Measurements from ENCODE around the gene SRCAP.
"Not testable (repeated sequence)": the region's sequence is repeated elsewhere in the genome, so short reads cannot be mapped to it uniquely, and the experiment has no call there.

The SRCAP gene

DNA sequence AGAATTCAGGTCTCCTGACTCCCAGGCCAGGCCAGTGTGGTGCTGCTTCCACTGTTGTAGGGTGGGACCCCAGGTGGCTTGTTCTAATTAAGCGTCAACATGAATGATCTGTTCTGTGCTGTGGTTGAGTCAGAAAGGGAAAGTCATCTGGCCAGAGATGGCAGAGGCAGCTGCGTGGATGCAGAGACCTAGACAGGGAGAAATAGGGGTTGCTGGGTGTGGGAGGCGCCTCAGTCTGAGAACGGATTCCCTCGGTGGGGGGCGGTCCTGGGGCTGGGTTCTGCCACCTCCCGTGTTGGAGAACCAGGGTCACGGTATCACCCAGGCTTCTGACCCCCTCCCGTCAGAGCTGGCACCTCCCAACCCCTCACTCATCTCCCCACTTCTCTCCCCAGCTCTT lies 35.2 kb upstream of the SRCAP start:
- no peak for FAIRE-seq

DNA sequence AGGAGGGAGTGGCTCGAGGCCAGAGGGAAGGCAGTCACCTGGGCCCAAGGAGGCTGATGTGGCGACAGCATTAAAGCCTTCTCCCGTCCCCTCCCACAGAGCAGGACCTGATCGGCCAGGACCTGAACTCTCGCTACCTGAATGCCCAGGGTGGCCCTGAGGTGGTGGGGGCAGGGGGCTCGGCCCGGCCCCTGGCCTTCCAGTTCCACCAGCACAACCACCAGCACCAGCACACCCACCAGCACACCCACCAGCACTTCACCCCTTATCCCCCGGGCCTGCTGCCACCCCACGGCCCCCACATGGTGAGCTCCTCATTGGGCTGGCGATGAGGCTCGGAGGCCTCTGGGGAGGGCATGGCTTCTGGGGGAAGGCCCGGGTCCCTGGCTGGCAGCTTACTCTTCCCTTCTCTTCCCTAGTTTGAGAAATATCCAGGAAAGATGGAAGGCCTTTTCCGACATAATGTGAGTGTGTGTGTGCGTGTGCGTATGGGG lies 34.3 kb upstream of the SRCAP start:
- DNase-seq (ENCODE audit: low spot score) (no peak), FAIRE-seq (no peak)

More for the DNA sequence above, 35.2 kb upstream of the SRCAP start:
- DNase-seq (ENCODE audit: low spot score), result no peak

DNA sequence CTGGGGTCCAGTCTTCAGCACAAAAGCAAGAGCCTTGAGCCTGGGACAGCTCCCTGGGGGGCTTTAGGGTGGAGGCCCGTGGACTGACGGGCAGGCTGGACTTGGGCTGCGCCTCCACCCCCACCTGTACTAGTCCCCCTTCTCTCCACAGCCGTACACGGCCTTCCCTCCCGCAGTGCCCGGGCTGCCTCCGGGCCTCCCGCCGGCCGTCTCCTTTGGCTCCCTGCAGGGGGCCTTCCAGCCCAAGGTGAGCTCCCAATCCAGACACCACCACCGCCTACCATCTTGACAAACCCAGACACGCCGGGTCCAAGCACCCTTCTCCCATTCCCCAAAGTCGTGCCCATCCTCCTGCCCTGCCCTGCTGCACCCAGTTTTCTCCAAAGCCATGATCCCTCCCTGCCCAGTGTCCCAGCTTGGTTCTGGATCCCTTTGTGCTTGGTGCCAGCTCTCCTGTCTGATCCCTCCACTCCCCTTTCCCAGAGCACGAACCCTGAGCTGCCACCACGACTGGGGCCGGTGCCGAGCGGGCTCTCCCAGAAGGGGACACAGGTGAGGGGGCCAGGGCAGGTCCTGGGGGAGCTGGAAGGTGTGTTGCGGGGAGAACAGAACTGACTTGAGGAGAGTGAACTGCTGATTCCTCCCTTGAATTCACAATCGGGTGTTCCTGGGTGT lies 33.7 kb upstream of the SRCAP start:
- no peak for DNase-seq (ENCODE audit: low spot score)
- FAIRE-seq, result no peak

DNA sequence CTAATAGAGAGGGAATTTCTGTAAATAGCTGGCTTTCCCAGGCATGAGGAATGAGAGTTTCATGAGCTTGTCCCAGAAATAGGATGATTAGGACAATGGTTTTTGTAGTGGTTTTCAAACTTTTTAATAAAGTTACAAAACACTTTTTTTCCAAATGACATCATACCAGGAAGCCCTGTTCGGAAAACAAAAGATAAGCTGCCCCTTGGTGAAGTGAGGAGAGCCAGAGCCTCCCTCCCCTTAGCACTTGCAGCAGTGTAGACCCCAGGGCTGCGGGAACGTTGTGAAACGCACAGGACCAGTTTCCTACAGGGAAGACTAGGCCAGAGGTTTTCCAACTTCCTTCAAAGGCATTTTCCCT lies 33.2 kb upstream of the SRCAP start:
- DNase-seq (ENCODE audit: low spot score), result no peak
- no peak for FAIRE-seq

DNA sequence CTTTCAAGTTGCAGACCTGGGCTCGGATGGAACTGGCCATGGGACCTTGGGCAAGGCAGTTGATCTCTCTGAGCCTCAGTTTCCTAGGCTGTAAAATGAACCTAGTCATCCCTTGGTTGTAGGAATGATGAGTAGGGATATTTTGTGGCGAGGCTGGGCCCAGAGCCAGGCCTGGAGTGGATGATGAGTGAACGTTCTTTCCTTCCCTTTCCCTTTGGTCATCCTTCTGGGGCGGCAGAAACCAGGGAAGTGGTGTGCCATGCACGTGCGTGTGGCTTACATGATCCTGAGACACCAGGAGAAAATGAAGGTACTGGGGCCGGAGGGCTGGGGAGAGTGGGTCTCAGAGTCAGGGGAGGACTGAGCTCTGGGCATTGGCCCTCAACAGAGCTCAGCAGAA lies 32.3 kb upstream of the SRCAP start:
- DNase-seq (ENCODE audit: low spot score), result no peak
- no peak for FAIRE-seq

DNA sequence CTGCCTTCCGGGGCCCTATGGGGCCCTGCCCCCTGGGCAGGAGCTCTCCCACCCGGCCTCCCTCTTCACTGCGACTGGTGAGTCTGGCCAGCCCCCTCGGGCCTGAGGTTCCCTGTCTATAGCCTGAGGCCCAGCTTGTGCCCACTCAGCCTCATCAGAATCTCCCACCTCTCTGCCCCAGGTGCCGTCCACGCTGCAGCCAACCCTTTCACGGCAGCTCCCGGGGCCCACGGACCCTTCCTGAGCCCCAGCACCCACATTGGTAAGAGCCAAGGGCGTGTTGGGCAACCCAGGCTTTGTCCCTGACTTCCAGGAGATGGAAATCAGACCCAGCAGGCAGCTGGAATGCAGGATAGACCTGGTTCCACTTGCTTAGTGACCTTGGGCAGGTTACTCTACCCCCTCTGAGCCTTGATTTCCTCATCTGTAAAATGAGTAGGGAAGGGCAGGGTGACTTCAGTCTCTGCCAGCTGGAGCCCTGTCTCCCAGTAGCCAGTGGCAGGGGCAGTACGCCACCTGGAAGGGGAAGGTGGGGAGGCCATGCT lies 31.5 kb upstream of the SRCAP start:
- DNase-seq (ENCODE audit: low spot score) (no peak), FAIRE-seq (no peak)

DNA sequence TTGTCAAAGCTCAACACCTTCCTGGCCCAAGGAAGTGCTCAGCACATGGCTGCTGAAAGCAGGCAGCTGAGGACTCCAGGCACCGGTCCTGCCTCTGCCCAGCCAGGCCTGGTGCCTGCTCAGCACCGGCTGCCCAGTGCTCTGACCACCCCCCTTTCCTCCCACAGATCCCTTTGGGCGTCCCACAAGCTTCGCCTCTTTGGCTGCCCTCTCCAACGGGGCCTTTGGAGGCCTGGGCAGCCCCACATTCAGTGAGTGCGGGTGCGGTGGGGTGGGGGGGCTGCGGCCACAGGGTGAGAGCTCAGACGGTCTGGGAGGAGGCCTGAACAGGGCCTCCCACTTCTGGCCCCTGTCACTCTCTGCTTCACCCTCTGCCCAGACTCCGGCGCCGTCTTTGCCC lies 30.6 kb upstream of the SRCAP start:
- no peak for DNase-seq (ENCODE audit: low spot score)
- no peak for FAIRE-seq

DNA sequence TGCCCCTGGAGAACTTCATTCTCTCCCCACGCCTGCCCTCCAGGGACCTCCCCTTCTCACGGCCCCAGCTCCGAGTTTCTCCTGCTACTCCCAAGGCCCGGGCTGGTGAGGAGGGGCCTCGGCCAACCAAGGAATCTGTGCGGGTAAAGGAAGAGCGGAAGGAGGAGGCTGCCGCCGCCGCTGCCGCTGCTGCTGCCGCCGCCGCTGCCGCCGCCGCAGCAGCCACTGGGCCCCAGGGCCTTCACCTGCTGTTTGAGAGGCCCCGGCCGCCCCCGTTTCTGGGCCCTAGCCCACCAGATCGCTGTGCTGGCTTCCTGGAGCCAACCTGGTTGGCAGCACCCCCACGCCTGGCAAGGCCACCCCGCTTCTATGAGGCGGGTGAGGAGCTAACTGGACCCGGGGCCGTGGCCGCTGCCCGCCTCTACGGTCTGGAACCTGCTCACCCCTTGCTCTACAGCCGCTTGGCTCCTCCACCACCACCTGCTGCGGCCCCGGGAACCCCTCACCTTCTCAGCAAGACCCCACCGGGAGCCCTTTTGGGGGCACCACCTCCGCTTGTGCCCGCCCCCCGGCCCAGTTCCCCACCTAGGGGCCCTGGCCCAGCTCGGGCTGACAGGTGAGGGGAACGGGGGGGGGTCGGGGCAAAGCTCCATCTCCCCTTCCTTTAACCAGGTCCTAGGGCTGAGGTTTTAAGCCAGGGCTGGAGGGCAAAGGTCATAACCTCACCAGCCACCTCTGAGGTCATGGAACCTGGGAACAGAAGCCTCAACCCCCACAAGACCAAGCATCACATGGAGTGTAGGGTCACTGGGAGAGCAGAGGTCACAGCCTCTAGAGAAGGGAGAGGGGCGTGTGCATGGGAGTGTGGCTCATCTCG lies 29.7 kb upstream of the SRCAP start:
- no peak for FAIRE-seq
- no peak for DNase-seq (ENCODE audit: low spot score)

DNA sequence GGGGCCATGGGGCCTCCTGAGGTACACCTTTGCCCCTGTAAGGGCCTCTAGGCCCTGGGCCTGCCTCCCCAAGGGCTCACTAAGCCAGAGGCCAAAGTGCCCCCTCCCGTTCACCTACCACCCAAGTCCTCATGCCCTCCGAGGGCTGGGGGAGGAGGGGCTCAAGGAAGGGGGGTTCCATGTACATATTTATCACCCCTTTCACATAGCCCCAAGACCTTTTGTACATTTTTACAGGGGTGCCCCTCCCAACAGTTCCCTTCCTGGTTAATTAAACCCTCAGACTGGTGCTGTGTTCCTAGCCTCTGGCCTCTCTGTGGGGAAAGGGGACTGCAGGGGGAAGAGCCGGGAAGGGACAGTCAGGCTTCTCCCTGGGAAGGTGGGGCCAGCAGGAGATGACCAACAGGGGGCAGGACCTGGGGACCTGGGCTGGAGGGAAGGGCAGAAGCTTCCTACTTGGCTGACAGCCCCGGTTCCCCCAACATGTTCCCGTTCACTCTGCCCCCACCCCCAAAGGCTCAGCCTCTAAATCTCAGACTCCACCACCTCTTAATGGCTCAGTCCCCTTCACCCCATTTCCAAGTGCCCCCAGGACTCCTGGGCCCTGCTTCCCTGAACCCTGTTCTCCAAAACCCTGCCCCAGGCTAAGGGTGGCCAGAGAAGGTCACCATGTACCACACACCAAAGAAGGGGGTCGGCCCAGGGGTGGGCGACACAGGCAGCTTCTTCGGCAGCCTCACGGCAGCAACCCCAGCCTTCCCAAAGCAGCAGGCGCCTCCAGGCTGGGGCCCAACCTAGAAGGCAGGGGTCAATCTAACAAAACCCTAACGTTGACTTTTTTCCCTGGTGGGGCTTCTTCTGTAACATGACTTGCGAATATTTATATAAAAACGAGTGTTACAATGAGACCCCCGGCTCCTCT lies 28.8 kb upstream of the SRCAP start:
- FAIRE-seq (no peak), DNase-seq (ENCODE audit: low spot score) (no peak)

DNA sequence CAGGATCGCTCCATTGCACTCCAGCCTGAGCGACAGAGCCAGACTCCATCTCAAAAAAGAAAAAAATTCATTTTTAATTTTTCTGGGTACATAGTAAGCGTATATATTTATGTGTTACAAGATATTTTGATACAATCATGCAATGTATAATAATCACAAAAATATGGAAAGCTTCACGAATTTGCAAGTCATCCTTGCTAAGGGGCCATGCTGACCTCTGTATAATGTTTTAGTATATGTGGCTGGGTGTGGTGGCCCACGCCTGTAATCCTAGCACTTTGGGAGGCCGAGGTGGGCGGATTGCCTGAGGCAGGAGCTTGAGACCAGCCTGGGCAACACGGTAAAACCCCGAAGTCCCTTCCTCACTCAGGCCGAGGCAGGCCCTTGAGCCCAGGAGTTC lies 23.8 kb upstream of the SRCAP start:
- no peak for FAIRE-seq
- no peak for DNase-seq (ENCODE audit: low spot score)

DNA sequence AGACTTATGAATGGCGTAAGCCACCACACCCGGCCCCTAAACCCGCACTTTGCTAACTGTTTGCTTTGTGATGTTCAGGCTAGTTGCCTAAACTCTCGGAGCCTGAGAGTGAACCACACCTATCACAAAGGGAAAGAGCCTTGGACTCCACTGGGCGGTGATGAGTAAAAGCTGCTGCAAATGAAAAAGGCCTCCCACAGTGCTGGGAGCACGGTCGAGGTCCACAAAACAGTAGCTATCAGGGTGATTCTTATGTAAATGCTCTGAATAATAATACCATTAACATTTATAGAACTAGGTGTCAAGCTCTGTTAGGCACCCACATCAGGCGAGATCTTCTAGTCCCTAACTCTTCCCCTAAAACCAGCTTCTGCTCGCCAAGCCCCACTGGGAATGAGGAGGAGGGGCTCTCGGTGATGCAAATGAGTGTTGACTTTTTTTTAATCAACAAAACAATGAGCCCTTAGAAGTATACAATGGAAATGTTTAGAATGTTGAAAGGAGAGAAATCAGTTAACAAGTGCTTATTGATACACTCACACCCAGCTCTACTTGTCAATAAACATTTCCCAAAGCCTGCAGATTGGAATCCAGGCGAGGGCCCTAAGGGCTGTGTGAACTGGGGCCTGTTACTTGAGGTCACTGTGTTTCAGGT lies 20.9 kb upstream of the SRCAP start:
- FAIRE-seq (no peak), DNase-seq (ENCODE audit: low spot score) (no peak)

DNA sequence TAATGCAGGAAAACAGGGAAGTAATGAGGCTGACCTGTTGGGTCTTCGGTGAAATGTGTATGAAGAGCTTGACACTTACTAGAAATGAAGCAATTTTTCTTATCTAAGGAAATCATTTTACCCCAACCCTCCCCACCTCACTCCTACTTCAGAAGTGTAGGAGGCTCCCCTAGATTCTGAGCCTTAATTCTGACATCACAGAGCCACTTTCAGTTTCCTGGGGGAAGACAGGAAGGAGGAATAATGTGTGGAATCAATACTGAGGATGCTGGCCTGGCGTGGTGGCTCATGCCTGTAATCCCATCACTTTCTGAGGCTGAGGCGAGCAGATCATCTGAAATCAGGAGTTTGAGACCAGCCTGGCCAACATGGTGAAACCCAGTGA lies 20.4 kb upstream of the SRCAP start:
- DNase-seq (ENCODE audit: low spot score), result no peak
- FAIRE-seq, result no peak

DNA sequence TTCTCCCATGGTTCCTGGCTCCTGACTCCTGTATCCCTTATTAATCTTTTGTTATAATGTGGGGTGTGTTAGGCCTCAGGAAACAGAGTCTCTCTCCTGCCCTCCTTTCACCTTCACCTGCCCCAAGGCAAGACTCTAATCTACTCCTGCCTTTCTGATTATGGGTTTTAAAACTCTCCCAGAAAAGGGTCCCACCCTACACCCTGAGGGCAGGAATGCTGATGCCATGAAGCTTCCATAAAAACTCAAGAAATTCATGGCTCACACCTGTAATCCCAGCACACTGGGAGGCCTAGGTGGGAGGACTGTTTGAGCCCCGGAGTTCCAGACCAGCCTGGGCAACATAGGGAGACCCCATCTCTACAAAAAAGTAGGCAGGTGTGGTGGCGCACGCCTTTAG lies 18.6 kb upstream of the SRCAP start:
- FAIRE-seq (no peak), DNase-seq (ENCODE audit: low spot score) (no peak)

DNA sequence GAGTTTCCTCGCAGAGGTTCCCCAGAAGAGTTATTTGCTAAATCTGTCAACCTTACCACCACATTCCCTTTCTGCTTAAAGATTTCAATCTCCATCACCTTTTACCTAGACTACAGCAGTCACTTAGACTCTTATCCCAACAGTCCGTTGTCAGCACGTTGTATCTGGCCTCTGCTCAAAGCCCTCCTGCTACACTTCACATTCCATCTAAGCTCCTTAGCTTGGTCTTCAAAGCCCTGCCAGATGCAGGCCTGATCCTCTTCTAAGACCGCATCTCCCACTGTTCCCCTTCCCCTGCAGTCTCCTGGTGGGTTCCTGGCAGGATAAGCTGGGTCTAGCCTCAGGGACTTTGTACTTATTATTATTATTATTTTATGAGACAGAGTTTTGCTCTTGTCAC lies 10.3 kb upstream of the SRCAP start:
- DNase-seq (ENCODE audit: low spot score) (no peak), FAIRE-seq (no peak)

DNA sequence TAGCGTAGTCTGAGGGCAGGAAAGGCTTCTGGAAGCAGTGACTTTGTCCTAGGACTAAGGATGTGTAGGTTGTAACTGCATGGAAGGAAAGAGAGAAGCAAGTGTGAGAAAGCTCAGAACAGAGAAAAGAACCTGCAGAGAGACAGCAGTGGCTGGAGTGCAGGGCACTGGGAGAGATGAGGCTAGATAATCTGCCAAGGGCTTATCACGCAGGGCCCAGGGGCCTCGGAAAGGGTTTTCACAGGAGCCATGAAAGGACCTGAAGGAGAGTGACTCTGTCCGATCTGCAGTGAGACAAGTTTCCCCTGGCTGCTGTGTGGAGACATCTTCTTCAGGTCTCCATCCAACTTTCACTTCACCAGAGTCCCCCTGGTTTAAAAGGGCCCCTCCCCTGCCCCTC lies 7.1 kb upstream of the SRCAP start:
- DNase-seq (ENCODE audit: low spot score) (no peak), FAIRE-seq (no peak)

DNA sequence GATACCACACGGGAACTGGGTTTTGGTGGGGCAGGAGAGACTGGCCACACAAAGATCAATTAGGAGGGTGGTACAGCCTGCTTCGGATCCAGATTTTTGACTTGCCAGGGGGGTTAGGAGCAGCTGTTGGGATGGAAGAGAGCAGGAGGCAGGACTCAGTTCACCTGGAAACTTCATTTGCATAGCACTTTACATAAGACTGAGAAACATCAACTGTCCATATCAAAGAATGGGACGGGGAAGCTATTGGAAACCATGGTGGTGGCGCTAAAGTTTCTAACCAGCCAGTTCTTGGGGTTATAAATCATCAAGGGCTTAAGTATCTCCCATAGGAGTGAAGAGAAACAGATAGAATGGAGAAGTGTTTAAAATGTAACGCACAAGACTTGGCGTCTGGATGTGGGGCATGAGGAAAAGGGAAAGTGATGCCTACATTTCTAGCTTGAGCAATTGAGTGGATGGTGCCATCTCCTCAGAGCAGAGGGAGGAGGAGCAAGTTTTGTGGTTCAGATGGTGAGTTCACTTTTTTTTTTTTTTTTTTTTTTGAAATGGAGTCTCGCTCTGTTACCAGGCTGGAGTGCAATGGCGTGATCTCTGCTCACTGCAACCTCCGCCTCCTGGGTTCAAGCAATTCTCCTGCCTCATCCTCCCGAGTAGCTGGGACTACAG lies 6.4 kb upstream of the SRCAP start:
- no peak for DNase-seq (ENCODE audit: low spot score)
- no peak for FAIRE-seq

DNA sequence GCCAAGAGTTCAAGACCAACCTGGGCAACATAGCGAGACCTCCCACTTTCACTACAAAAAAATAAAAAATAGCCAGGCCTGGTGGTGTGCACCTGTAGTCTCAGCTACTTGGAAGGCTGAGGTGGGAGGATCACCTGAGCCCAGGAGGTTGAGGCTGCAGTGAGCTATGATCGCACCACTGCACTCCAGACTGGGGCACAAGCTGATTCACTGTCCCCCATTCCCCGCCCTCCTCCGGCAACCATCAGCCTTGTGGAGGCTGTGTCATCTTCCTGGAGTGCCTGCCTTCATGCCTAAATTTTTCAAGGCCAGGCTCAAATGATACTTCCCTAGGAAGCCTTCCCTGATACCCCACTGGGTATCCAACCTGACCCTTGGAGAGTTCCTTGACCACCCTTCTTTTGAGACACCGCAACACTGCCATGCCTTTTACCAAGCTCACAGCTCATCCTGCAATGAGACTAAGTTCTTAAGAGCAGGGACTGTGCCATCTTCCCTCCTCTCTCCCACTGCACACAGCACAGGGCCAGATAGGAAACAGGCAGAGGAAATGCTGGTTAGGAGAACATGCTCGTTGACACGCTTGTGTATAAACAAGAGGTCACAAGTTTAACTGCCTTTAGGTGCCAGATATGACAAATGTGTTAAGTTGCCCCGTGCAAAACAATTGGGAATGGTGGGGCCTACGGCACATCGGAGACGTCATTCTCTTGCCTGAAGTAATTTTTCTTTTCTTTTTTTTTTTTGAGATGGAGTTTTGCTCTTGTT lies 3.9 kb upstream of the SRCAP start:
- no peak for DNase-seq (ENCODE audit: low spot score)
- FAIRE-seq, result no peak

DNA sequence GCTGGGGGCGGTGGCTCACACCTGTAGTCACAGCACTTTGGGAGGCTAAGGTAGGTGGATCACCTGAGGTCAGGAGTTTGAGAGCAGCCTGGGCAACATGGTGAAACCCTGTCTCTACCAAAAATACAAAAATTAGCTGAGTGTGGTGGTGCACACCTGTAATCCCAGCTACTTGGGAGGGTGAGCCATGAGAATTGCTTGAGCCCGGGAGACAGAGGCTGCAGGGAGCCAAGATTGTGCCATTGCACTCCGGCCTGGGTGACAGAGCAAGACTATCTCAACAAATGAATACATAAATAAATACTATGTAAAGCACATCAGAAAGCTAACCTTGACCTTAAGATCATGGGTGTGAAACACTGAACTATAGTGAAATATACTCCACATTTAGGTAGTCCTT lies 2.3 kb upstream of the SRCAP start:
- not testable (repeated sequence) for FAIRE-seq; DNase-seq (ENCODE audit: low spot score)

DNA sequence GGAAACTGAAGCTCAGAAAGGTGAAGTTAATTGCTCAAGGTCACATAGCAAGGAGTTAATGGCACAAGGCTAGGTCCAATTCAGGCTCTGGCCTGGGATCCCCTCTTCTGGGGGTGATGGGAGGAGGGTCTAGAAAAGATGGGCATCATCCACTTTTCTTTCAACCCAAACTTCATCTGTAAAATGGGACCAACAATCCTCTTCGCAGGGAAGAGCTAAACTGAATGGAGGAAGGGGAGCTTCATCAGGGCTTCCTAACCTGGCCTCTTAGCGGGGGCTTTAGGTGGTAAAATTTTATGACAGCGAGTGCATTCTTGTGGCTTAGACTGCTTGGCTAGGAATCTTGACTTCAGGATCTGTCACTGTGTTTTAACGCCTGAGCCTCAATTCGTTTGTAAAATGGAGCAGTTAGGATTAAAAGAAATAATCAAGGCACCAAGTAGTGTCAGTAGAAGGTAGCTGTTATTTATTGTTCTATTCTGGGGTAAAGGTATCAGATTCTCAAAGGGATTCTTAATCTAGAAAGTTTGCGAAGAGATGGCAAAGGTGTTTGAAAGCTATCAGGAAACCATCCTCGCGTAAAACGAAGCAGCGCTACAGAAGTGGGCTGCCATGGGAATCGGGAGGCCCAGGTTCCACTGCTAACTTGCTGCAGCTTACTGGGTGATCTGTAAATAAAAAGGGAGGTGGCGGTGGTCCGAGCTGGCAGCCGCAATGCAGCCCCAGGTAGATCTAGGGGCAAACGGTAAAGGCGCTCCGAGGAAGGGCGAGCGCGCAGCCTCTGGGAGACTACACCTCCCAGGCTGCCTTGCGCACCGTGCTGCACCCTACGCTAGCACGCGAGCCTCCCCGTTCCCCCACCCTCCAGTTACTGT lies 1.5 kb upstream of the SRCAP start:
- no peak for DNase-seq (ENCODE audit: low spot score)

More for the DNA sequence above, 1.5 kb upstream of the SRCAP start:
- no peak for FAIRE-seq

Measured in RCC 7860 (cell line).